GM12892 (cell line): ENCODE measurements around the gene ZNF627.
A peak's percentile ranks its signal among the peaks of the same experiment; 100 is the strongest.
"Not testable (repeated sequence)": the region's sequence is repeated elsewhere in the genome, so short reads cannot be mapped to it uniquely, and the experiment has no call there.

Experiments
- DNase-seq: peaks from one replicate; pipeline ENCODE4 v3.0.0; 2011; ENCODE audit not compliant: insufficient read length
- FAIRE-seq: peaks from 2 replicates; lab custom pipeline; 2011; peaks lifted over from hg19 to GRCh38; lab: Jason Lieb, UNC
- POLR2A ChIP-seq: IDR thresholded peaks from 2 replicates; pipeline ENCODE4 v1.6.1; 2011; ENCODE audit warnings: low read depth, low read length, control low read depth
- POLR2AphosphoS5 ChIP-seq: IDR thresholded peaks from 2 replicates; pipeline ENCODE4 v1.6.1; 2011; ENCODE audit warnings: low read depth, low read length, control low read depth
- TAF1 ChIP-seq: IDR thresholded peaks from 2 replicates; pipeline ENCODE4 v1.6.1; 2011; ENCODE audit warnings: low read depth, mild to moderate bottlenecking, control low read depth, low read length, borderline replicate concordance

Gene ZNF627

GRCh38 chr19:11599704-11600103 lies 2.4 kb downstream of the ZNF627 start:
- not testable (repeated sequence) for FAIRE-seq, DNase-seq
- 0 out of 2 replicates have a peak, but pooled peaks have one; percentile 29 for TF ChIP-seq POLR2AphosphoS5

GRCh38 chr19:11606484-11606883 lies 9.2 kb downstream of the ZNF627 start:
- DNase-seq (no peak), FAIRE-seq (no peak)
- TF ChIP-seq TAF1 (no peak), POLR2A (no peak), POLR2AphosphoS5 (no peak)

- TF ChIP-seq POLR2A (no peak), POLR2AphosphoS5 (no peak), TAF1 (no peak)
- DNase-seq (no peak), FAIRE-seq (no peak)
Observed at GRCh38 chr19:11611730-11612129, 14.4 kb downstream of the ZNF627 start.

- TF ChIP-seq TAF1 (no peak), POLR2A (no peak), POLR2AphosphoS5 (no peak)
- DNase-seq, result no peak
- FAIRE-seq, result no peak
Observed at GRCh38 chr19:11612816-11613511, 15.7 kb downstream of the ZNF627 start.

DNA sequence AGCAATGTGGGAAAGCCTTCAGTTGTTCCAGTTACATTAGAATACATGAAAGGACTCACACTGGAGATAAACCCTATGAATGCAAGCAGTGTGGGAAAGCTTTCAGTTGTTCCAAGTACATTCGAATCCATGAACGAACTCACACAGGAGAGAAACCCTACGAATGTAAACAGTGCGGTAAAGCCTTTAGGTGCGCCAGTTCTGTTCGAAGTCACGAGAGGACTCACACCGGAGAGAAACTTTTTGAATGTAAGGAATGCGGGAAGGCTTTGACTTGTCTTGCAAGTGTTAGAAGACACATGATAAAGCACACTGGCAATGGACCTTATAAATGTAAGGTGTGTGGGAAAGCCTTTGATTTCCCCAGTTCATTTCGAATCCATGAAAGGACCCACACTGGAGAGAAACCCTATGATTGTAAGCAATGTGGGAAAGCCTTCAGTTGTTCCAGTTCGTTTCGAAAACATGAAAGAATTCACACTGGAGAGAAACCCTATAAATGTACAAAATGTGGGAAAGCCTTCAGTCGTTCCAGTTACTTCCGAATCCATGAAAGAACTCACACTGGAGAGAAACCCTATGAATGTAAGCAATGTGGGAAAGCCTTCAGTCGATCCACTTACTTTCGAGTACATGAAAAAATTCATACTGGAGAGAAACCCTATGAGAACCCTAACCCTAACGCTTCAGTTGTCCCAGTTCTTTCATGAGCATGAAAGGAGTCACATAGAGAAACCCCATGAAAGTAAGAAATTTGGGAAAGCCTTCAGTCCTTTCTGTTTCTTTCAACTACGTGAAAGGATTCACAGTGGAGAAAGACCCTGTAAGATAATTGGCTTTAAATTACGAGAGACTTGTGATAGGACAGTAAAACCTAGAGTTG lies 20.1 kb downstream of the ZNF627 start:
- FAIRE-seq, result no peak
- no peak for DNase-seq
- TF ChIP-seq TAF1 (no peak), POLR2A (no peak), POLR2AphosphoS5 (no peak)

DNA sequence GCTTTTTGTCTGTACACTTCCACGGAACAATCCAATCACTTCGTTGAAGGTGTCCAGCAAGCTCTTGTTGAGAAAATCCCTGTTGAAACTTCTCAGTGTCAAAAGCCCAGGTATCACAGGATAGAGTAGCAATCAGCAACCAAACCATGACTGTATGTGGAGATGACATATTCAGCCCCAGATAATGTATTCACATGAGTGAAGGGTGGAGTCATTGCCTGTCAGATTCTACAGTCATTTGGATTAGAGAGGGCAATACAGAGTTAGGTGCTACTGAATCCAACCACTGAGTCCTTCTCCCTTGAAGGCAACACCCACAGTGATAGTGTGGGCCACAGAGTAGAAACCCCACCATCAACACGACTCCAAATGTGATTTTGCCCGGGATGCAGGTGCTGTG lies 23.3 kb downstream of the ZNF627 start:
- FAIRE-seq, result no peak
- TF ChIP-seq POLR2AphosphoS5, result no peak
- TF ChIP-seq POLR2A, result no peak
- no peak for TF ChIP-seq TAF1
- no peak for DNase-seq

GRCh38 chr19:11622401-11622800 lies 25.1 kb downstream of the ZNF627 start:
- FAIRE-seq, result not testable (repeated sequence)

DNA sequence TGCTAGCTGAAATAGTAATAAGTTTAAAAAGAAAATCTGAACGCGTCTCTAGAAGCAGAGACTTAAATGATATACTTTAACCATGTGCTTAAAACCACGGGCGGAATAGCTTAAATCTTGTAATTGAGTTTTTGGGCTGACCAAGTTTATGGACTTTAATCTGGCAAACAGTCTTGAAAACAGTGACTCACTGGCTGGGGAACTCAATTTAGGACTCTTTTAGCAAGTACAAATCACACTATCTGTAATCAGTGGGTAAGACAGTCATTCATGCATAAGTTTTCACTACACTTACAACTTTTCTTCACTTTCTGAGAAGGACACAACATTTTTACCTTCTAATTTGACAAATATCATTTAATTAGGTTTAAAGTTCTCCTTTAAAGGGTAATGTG lies 26.8 kb downstream of the ZNF627 start:
- FAIRE-seq, result no peak
- no peak for TF ChIP-seq POLR2A
- no peak for TF ChIP-seq POLR2AphosphoS5
- TF ChIP-seq TAF1, result no peak
- DNase-seq, result no peak

More at GRCh38 chr19:11622401-11622800, 25.1 kb downstream of the ZNF627 start:
- DNase-seq, result not testable (repeated sequence)

DNA sequence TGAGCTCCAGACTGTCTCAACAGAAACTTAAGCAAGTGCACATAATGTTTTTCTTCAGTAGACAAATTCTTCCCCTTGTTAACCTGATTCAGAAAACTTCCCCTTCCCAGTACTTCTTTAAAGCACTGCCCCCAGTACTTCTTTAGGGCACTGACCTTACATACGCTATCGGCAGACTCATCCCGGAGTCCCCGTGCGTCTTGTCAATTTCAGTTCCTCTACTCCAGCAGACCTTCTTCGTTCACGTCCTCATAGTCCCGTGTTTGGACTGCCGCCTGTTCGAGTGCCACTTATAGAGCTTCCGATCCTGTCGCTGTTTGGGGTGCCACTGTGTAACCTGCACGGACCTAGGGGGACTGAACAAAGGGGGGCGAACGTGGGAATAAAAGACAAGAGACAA lies 29.0 kb downstream of the ZNF627 start:
- no peak for FAIRE-seq
- TF ChIP-seq POLR2AphosphoS5, result no peak
- no peak for TF ChIP-seq TAF1
- TF ChIP-seq POLR2A, result no peak
- no peak for DNase-seq

DNA sequence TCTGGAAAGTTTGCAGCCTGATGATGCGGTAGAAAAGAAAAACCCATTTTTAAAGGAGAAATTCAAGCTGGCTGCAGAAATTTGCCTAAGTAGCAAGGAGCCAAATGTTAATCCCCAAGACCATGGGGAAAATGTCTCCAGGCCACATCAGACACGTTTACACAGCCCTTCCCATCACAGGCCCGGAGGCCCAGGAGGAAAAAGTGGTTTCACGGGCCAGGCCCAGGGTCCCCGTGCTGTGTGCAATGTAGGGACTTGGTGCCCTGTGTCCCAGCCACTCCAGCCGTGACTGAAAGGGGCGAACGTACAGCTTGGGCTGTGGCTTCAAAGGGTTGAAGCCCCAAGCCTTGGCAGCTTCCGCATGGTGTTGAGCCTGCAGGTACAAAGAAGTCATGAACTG lies 35.9 kb downstream of the ZNF627 start:
- DNase-seq (no peak), FAIRE-seq (no peak)
- TF ChIP-seq POLR2A, result no peak
- TF ChIP-seq POLR2AphosphoS5, result no peak
- TF ChIP-seq TAF1, result no peak

DNA sequence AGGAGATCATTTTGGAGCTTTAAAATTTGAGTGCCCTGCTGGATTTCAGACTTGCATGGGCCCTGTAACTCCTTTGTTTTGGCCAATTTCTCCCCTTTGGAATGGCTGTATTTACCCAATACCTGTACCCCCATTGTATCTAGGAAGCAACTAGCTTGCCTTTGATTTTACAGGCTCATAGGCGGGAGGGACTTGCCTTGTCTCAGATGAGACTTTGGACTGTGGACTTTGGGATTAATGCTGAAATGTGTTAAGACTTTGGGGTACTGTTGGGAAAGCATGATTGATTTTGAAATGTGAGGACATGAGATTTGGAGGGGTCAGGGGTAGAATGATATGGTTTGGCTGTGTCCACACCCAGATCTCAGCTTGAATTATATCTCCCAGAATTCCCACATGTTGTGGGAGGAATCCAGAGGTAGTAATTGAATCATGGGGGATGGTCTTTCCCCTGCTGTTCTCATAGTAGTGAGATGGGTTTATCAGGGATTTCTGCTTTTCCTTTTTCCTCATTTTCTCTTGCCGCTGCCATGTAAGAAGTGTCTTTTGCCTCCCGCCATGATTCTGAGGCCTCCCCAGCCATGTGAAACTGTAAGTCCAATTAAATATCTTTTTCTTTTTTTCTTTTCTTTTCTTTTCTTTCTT lies 36.9 kb downstream of the ZNF627 start:
- DNase-seq, FAIRE-seq: not testable (repeated sequence)

- no peak for TF ChIP-seq POLR2A
- no peak for TF ChIP-seq POLR2AphosphoS5
- TF ChIP-seq TAF1, result no peak
- DNase-seq (no peak), FAIRE-seq (no peak)
Observed at GRCh38 chr19:11639245-11639601, 41.9 kb downstream of the ZNF627 start.
